ENCODE measurements around the gene RAB40B.

DNA sequence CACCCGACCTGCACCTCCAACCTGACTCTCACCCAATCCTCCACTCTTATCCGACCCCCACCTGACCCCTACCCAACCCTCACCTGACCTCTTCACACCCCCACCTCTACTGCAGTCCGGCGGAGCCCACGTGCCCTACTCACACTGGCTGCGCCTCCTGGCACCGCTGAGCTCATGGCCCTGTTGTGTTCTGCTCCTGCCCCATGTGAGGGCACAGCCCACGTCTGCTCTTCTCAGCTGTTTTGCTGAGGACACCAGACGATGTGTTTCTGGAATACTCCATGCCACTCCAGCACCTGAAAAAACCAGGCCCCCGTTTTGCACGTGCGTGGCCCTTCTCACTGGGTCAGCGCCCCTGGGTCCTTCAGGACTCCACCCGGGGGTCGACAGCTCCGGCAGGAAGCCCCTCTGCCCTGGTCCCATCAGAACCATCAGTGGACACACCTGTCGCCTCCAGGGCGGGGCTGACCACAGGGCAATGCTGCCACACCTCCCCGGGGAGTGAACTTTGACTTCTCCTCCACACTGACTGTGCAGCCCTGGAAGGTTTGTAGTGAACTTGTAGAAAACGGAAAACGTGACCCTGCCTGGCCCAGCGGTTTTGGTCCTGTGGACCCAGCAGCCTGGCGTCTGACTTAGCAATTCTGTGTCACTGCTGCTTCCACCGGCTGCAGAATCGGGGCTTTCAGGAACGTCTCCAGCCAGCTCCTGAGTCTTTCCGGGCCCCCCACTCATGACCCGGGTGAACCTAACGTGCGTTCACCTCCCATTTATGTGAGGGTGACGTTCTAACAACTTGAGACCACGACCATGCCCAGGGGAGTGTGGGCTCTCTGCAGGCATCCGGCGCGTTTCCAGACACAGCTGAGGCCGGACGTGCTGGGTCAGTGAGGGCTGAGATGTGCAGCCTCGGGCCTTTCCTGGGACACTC lies 5.7 kb upstream of the RAB40B start:
- TF ChIP-seq, protein P1, sequence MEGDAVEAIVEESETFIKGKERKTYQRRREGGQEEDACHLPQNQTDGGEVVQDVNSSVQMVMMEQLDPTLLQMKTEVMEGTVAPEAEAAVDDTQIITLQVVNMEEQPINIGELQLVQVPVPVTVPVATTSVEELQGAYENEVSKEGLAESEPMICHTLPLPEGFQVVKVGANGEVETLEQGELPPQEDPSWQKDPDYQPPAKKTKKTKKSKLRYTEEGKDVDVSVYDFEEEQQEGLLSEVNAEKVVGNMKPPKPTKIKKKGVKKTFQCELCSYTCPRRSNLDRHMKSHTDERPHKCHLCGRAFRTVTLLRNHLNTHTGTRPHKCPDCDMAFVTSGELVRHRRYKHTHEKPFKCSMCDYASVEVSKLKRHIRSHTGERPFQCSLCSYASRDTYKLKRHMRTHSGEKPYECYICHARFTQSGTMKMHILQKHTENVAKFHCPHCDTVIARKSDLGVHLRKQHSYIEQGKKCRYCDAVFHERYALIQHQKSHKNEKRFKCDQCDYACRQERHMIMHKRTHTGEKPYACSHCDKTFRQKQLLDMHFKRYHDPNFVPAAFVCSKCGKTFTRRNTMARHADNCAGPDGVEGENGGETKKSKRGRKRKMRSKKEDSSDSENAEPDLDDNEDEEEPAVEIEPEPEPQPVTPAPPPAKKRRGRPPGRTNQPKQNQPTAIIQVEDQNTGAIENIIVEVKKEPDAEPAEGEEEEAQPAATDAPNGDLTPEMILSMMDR (IDR thresholded peaks at IDR 0.05): no peak
- TF ChIP-seq EP300 (IDR thresholded peaks at IDR 0.05): no peak
- no peak for TF ChIP-seq POLR2A (IDR thresholded peaks at IDR 0.05)
- TF ChIP-seq POLR2AphosphoS5 (IDR thresholded peaks at IDR 0.05): no peak
